ENCODE results near the gene MSH6.
A peak's percentile ranks its signal among the peaks of the same experiment; 100 is the strongest.

Gene MSH6

DNA sequence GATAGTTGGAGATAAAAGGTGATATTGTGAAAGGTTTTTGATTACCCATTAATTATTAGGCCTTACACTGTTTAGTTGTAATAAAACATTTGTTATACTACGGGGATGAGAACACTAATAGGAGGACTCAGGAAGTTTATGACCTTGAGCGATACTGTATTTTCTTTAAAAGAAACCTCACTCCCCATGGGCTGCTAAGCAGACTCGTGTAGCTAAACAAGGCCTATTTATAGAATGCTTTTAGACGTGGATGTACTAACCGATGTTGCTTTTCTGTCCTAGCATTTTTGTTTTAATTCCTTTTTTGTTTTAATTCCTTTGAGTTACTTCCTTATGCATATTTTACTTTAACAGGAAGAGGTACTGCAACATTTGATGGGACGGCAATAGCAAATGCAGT lies 22.9 kb downstream of the MSH6 start:
- POLR2A ChIA-PET (ENCODE audit: low non-redundant PET), result no interaction called here
- no peak for DNase-seq (ENCODE audit: low spot score)
- CTCF ChIA-PET, result no interaction called here
- TF ChIP-seq, protein P1, sequence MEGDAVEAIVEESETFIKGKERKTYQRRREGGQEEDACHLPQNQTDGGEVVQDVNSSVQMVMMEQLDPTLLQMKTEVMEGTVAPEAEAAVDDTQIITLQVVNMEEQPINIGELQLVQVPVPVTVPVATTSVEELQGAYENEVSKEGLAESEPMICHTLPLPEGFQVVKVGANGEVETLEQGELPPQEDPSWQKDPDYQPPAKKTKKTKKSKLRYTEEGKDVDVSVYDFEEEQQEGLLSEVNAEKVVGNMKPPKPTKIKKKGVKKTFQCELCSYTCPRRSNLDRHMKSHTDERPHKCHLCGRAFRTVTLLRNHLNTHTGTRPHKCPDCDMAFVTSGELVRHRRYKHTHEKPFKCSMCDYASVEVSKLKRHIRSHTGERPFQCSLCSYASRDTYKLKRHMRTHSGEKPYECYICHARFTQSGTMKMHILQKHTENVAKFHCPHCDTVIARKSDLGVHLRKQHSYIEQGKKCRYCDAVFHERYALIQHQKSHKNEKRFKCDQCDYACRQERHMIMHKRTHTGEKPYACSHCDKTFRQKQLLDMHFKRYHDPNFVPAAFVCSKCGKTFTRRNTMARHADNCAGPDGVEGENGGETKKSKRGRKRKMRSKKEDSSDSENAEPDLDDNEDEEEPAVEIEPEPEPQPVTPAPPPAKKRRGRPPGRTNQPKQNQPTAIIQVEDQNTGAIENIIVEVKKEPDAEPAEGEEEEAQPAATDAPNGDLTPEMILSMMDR (conservative IDR thresholded peaks at IDR 0.05; ENCODE audit: low read depth), result no peak
- H3K27ac ChIP-seq, result no peak overlapping the region

DNA sequence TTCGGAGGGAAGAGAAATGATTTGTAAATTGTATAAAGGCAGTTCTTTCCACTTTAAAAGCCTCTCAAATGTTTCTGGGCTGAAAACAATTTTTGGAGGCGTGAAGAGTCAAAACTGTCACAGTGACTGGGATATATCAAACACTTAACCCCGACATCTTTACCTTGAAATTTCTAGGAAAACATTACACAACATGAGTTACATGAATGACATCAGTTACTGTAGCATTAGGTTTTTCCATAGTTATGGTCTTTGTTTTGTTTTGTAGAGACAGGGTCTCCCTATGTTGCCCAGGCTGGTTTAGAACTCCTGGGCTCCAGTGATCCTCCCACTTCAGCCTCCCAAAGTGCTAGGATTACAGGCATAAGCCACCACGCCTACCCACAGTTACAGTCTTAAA lies 25.7 kb downstream of the MSH6 start:
- no peak overlapping the region for H3K27ac ChIP-seq
- POLR2A ChIA-PET (ENCODE audit: low non-redundant PET), result no interaction called here
- no peak for DNase-seq (ENCODE audit: low spot score)

DNA sequence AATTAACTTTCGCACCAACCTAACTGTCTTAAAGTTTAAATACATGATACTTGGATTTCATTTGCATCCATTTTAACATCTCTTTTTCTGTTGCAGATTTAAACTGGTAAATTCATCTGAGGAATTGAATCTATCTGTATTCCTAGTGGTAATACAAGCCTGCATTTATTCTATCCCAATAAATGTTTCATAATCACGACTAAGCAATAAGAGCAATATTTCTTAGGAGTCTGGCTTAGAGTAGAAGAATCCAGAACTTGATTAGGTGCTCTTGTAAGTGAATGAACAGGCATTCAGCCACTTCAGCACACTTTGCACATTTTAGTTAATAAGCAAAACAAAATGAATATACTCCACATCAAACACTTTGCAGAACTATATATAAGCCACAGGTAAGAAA lies 27.0 kb downstream of the MSH6 start:
- CTCF ChIA-PET, result no interaction called here
- H3K27ac ChIP-seq, result no peak overlapping the region
- POLR2A ChIA-PET (ENCODE audit: low non-redundant PET), result no interaction called here
- no peak for DNase-seq (ENCODE audit: low spot score)
- TF ChIP-seq, protein P1 (conservative IDR thresholded peaks at IDR 0.05; ENCODE audit: low read depth), result no peak

More for the DNA sequence above, 25.7 kb downstream of the MSH6 start:
- TF ChIP-seq, protein P1 (conservative IDR thresholded peaks at IDR 0.05; ENCODE audit: low read depth), result no peak
- CTCF ChIA-PET, result no interaction called here

DNA sequence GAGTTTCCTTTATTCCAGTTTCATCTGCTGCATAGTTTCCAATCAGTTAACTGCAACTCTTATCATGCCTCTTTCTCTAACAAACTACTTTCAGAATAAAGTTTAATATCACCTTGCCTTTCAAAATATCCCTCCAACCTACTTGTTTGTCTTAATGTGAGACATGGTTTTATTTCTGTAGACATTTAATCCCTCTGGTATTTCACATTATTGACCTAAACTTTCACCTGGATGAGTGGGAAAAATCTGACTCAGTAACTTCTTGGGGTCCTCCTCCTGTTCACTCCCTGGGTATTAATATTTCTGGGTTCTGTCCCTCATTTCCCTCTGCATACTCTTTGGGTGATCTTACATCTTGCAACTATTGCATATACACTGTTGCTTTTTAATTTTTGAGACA lies 27.9 kb downstream of the MSH6 start:
- ChIA-PET CTCF (no interaction called here), POLR2A (ENCODE audit: low non-redundant PET) (no interaction called here)
- peak overlapping the region; percentile 45; the same call in 1 of the 2 replicates for H3K27ac ChIP-seq

DNA sequence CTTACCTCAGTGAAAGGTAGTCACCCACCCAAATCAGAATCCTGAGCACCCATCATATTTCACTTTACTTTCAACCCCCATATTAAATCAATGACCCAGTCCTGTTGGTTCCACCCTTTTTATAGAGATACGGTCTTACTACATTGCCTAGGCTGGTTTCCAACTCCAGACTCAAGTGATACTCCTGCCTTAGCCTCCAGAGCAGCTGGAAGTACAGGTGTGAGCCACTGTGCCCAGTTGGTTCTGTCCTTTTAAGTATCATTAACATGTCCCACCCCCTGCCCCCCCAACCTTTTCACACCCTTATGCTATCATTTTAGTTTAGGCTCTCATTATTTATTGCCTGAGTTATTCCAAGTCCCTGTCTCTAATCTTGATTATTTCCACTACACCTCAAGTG lies 28.7 kb downstream of the MSH6 start:
- POLR2A ChIA-PET (ENCODE audit: low non-redundant PET), result no interaction called here

More for the DNA sequence above, 27.9 kb downstream of the MSH6 start:
- TF ChIP-seq, protein P1 (conservative IDR thresholded peaks at IDR 0.05; ENCODE audit: low read depth), result no peak
- no peak for DNase-seq (ENCODE audit: low spot score)

DNA sequence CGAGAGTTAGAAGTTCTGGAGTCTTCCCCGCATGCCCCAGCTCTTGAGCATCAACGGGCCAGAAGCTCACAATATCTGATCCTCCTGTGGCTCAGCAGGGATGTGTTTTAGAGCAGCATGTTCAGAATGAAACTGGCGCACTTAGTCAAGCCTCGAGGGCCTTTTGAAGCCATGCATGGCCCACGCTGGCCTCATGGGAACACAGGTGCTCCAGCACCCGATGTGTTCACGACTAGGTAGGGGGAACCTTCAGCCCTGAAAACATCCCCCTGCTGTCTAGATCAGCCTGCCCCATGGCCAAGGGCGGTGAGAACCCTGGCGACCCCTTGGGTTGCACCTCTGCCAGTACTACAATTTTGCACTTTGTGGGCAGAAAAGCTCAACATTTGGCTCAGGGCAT lies 32.8 kb downstream of the MSH6 start:
- DNase-seq (ENCODE audit: low spot score), result no peak
- ChIA-PET POLR2A (ENCODE audit: low non-redundant PET) (no interaction called here), CTCF (interaction anchor here (0.6 kb wide), 1 partner anchor 89 kb away, joined by 3 read pairs; no protein-coding TSS in a partner anchor)
- no peak overlapping the region for H3K27ac ChIP-seq
- TF ChIP-seq, protein P1 (conservative IDR thresholded peaks at IDR 0.05; ENCODE audit: low read depth), result no peak

More for the DNA sequence above, 28.7 kb downstream of the MSH6 start:
- no peak overlapping the region for H3K27ac ChIP-seq
- CTCF ChIA-PET, result no interaction called here
- TF ChIP-seq, protein P1 (conservative IDR thresholded peaks at IDR 0.05; ENCODE audit: low read depth), result no peak
- no peak for DNase-seq (ENCODE audit: low spot score)

DNA sequence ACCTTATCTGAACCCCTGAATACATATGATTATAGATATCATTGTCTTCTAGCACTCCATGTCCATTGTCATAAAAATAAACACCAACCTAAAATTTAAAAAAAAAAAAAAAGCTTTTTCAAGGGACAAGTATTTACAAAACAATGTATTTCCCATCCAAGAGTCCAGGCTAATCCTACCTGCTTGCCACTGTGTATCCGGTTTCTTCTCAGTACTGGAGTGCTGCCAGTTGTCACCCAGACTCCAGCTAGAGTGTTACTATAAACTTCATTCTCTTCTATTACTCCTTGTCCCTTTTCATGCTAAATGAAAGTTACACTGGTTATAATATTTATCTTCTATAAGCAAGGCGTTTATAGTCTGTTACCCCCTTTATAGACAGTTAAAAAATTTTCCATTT lies 35.8 kb downstream of the MSH6 start:
- TF ChIP-seq, protein P1 (conservative IDR thresholded peaks at IDR 0.05; ENCODE audit: low read depth), result no peak
- no peak for DNase-seq (ENCODE audit: low spot score)
- CTCF ChIA-PET, result interaction anchor here (0.7 kb wide), 1 partner anchor 301 kb away, joined by 3 read pairs; no protein-coding TSS in a partner anchor
- no peak overlapping the region for H3K27ac ChIP-seq
- POLR2A ChIA-PET (ENCODE audit: low non-redundant PET), result no interaction called here
